H1 (cell line): Measurements from ENCODE around the gene MTHFD1. TPM values are rescaled to one million over a fixed set of nuclear protein-coding genes. Genes with fewer than 3 reads are reported as not detected.

Source experiments
- CTCF ChIA-PET: fragments of 300-600 bp; sonication (Branson Sonifier 250); formaldehyde crosslinking; loops from one replicate; lab custom pipeline; 2021; ENCODE audit not compliant: partially characterized antibody; lab: Charles Lee
- POLR2A ChIA-PET: fragments of 300-600 bp; sonication (Branson Sonifier 250); formaldehyde crosslinking; loops from one replicate; lab custom pipeline; 2021; ENCODE audit warnings: inconsistent platforms; ENCODE audit not compliant: partially characterized antibody; lab: Charles Lee
- DNase-seq, 2 experiments: peaks; one replicate each; pipeline versions ENCODE4 v3.0.0 to v3.0.0-alpha.2; 2010 to 2022; ENCODE audit warnings: low spot score in 2 of 2, low read depth in 1 of 2, mixed read lengths in 1 of 2
- FAIRE-seq: peaks from 2 replicates; lab custom pipeline; 2011; peaks lifted over from hg19 to GRCh38; lab: Jason Lieb, UNC
- H2AFZ ChIP-seq: 2 replicates; pipeline ENCODE4 v1.8.1; 2012; ENCODE audit warnings: low read length, inconsistent platforms
- H2AK5ac ChIP-seq: 2 replicates; pipeline ENCODE4 v1.6.1; 2013; ENCODE audit warnings: low read depth, low read length
- H2BK120ac ChIP-seq: replicated peaks from 2 replicates; pipeline ENCODE3; 2013; ENCODE audit warnings: low read depth, low read length, inconsistent platforms
- H2BK12ac ChIP-seq: 2 replicates; pipeline ENCODE4 v1.6.1; 2013; ENCODE audit warnings: low read depth, low read length
- H2BK15ac ChIP-seq: 2 replicates; pipeline ENCODE4 v1.6.1; 2013; ENCODE audit warnings: low read length
- H2BK20ac ChIP-seq: 2 replicates; pipeline ENCODE4 v1.6.1; 2013; ENCODE audit warnings: low read length
- H2BK5ac ChIP-seq: 2 replicates; pipeline ENCODE4 v1.6.1; 2013; ENCODE audit warnings: low read depth, low read length
- H3K14ac ChIP-seq: 2 replicates; pipeline ENCODE4 v1.6.1; 2013; ENCODE audit warnings: inconsistent platforms; ENCODE audit not compliant: insufficient read length
- H3K18ac ChIP-seq: 2 replicates; pipeline ENCODE4 v1.6.1; 2013; ENCODE audit warnings: low read length; ENCODE audit errors: extremely low read depth
- H3K23ac ChIP-seq: 2 replicates; pipeline ENCODE4 v1.6.1; 2013; ENCODE audit warnings: inconsistent platforms; ENCODE audit not compliant: insufficient read length
- H3K23me2 ChIP-seq: 2 replicates; pipeline ENCODE4 v1.6.1; 2013; ENCODE audit warnings: low read depth, low read length
- H3K27ac ChIP-seq: 2 replicates; pipeline ENCODE4 v1.6.1; 2011; ENCODE audit warnings: low read depth, low read length, inconsistent platforms
- H3K27me3 ChIP-seq, 4 experiments: replicated peaks in 1 of 4; 1 replicate in 1 of 4; 2 replicates in 3 of 4; pipeline versions ENCODE4 v1.6.1 to v1.8.1; 2011 to 2013; ENCODE audit warnings: low read length in 3 of 4, mild to moderate bottlenecking in 3 of 4, inconsistent platforms in 2 of 4, mixed read lengths in 2 of 4, moderate library complexity in 1 of 4; ENCODE audit not compliant: control insufficient read depth in 3 of 4, insufficient read depth in 3 of 4; ENCODE audit errors: extremely low read depth in 1 of 4
- H3K36me3 ChIP-seq, 4 experiments: 2 replicates each; pipeline versions ENCODE4 v1.6.1 to v1.8.1; 2011 to 2013; ENCODE audit warnings: mild to moderate bottlenecking in 4 of 4, low read length in 3 of 4, moderate library complexity in 2 of 4, control low read depth in 1 of 4, inconsistent platforms in 1 of 4; ENCODE audit not compliant: insufficient read depth in 4 of 4, control insufficient read depth in 2 of 4
- H3K4ac ChIP-seq: replicated peaks from 2 replicates; pipeline ENCODE3; 2013; ENCODE audit warnings: low read length, low read depth, mixed read lengths, inconsistent platforms; ENCODE audit not compliant: insufficient read length
- H3K4me1 ChIP-seq, 4 experiments: replicated peaks in 1 of 4; 1 replicate in 1 of 4; 2 replicates in 3 of 4; pipeline versions ENCODE4 v1.6.1 to v1.8.1; 2011 to 2013; ENCODE audit warnings: low read length in 3 of 4, inconsistent platforms in 2 of 4, mixed read lengths in 1 of 4; ENCODE audit not compliant: insufficient read depth in 4 of 4, control insufficient read depth in 3 of 4
- H3K4me2 ChIP-seq, 2 experiments: 2 replicates each; pipeline versions ENCODE4 v1.6.1 to v1.8.1; 2011 to 2013; ENCODE audit warnings: low read depth in 2 of 2, low read length in 2 of 2, control low read depth in 1 of 2, inconsistent platforms in 1 of 2, mild to moderate bottlenecking in 1 of 2; ENCODE audit not compliant: insufficient read depth in 1 of 2
- H3K4me3 ChIP-seq, 4 experiments: fragments of 200-600, 300-600 bp in 1 of 4; sonication (generic), shearing (Covaris generic), sonication (Bioruptor Twin) in 1 of 4; 2 replicates each; pipeline versions ENCODE4 v1.5.1 to v1.8.1; 2011 to 2016; ENCODE audit warnings: low read length in 4 of 4, low read depth in 3 of 4, control low read depth in 2 of 4, inconsistent platforms in 2 of 4, mild to moderate bottlenecking in 2 of 4, mixed read lengths in 1 of 4, moderate library complexity in 1 of 4; ENCODE audit not compliant: insufficient read depth in 2 of 4; ENCODE audit errors: extremely low read depth in 1 of 4
- H3K56ac ChIP-seq: replicated peaks from 2 replicates; pipeline ENCODE3; 2013; ENCODE audit warnings: low read depth, mild to moderate bottlenecking, mixed read lengths, low read length, inconsistent platforms; ENCODE audit not compliant: insufficient read length
- H3K79me1 ChIP-seq: 2 replicates; pipeline ENCODE4 v1.6.1; 2013; ENCODE audit warnings: low read depth, low read length, control low read depth
- H3K79me2 ChIP-seq, 2 experiments: 2 replicates each; pipeline versions ENCODE4 v1.6.1 to v1.8.1; 2012 to 2013; ENCODE audit warnings: low read length in 2 of 2, mild to moderate bottlenecking in 2 of 2, inconsistent platforms in 1 of 2; ENCODE audit not compliant: insufficient read depth in 2 of 2, control insufficient read depth in 1 of 2
- H3K9ac ChIP-seq, 4 experiments: replicated peaks in 1 of 4; 1 replicate in 1 of 4; 2 replicates in 3 of 4; pipeline versions ENCODE4 v1.6.1 to v1.8.1; 2011 to 2013; ENCODE audit warnings: low read depth in 3 of 4, low read length in 3 of 4, control low read depth in 2 of 4, mild to moderate bottlenecking in 2 of 4, moderate library complexity in 2 of 4, inconsistent platforms in 1 of 4; ENCODE audit errors: extremely low read depth in 1 of 4
- H3K9me3 ChIP-seq, 2 experiments: 2 replicates each; pipeline versions ENCODE4 v1.6.1 to v1.8.1; 2012 to 2013; ENCODE audit warnings: mild to moderate bottlenecking in 2 of 2, moderate library complexity in 2 of 2, control low read depth in 1 of 2, inconsistent platforms in 1 of 2, low read depth in 1 of 2, low read length in 1 of 2, mixed read lengths in 1 of 2; ENCODE audit not compliant: insufficient read depth in 2 of 2
- H4K20me1 ChIP-seq, 2 experiments: replicated peaks in 1 of 2; 2 replicates each; pipeline versions ENCODE3 to v1.8.1; 2011 to 2013; ENCODE audit warnings: inconsistent platforms in 2 of 2, low read length in 2 of 2, mild to moderate bottlenecking in 1 of 2; ENCODE audit not compliant: insufficient read depth in 2 of 2, control insufficient read depth in 1 of 2
- H4K5ac ChIP-seq: 2 replicates; pipeline ENCODE4 v1.6.1; 2013; ENCODE audit warnings: low read length, low read depth, mixed read lengths, inconsistent platforms; ENCODE audit not compliant: insufficient read length
- H4K8ac ChIP-seq: 2 replicates; pipeline ENCODE4 v1.8.0; 2013; ENCODE audit warnings: mild to moderate bottlenecking, moderate library complexity, low read length, inconsistent platforms; ENCODE audit not compliant: insufficient read depth; ENCODE audit errors: extremely low read depth
- H4K91ac ChIP-seq: replicated peaks from 2 replicates; pipeline ENCODE3; 2013; ENCODE audit warnings: low read length, mixed read lengths, inconsistent platforms; ENCODE audit not compliant: insufficient read length
- ASH2L ChIP-seq: fragments of 200-600, 300-600 bp; sonication (generic); IDR thresholded peaks from one replicate; pipeline ENCODE4 v1.7.1; 2017; ENCODE audit warnings: low read length
- BACH1 ChIP-seq: IDR thresholded peaks from 2 replicates; pipeline ENCODE4 v1.6.1; 2012; ENCODE audit warnings: low read length, improper control_type of control experiment
- E2F6 ChIP-seq: IDR thresholded peaks from 2 replicates; pipeline ENCODE4 v1.6.1; 2012; ENCODE audit warnings: inconsistent platforms
- EP300 ChIP-seq, 2 experiments: IDR thresholded peaks; 1 replicate in 1 of 2; 2 replicates in 1 of 2; pipeline ENCODE4 v1.6.1; 2011 to 2012; ENCODE audit warnings: low read depth in 2 of 2, low read length in 2 of 2, mild to moderate bottlenecking in 2 of 2, borderline replicate concordance in 1 of 2, inconsistent platforms in 1 of 2, moderate library complexity in 1 of 2
- WGBS, 2 experiments: shearing (Covaris generic) in 1 of 2; methylation state at CpG; one replicate each; pipeline versions ENCODE4 v1.1.6 to v1.1.7; 2013 to 2015; ENCODE audit warnings: low lambda C conversion rate in 2 of 2, mixed read lengths in 2 of 2, inconsistent platforms in 1 of 2, low coverage in 1 of 2, missing lambda C conversion rate in 1 of 2; ENCODE audit not compliant: insufficient replicate concordance in 2 of 2, insufficient coverage in 1 of 2, insufficient read length in 1 of 2; ENCODE audit errors: extremely low coverage in 1 of 2, missing lambda C conversion rate in 1 of 2; 5-methylcytosine and 5-hydroxymethylcytosine counted together
- polyA plus RNA-seq, 7 experiments: library from polyadenylated mRNA; depleted of rRNA in 3 of 7; stranded (reverse) in 5 of 7; unstranded in 2 of 7; fragments of >200 nt in 5 of 7; fragments of 200-250 nt in 2 of 7; gene quantifications; 1 replicate in 5 of 7; 2 replicates in 1 of 7; 4 replicates in 1 of 7; pipeline versions ENCODE4 v1.2.1 to v1.2.3, GENCODE V29; 2011 to 2013; ENCODE audit warnings: missing spikeins in 2 of 7, mixed read lengths in 2 of 7
- total RNA-seq: library from RNA; stranded (reverse); fragmentation: NEBNext Ultra II Directional; extraction: Animal tissue kit (Norgen Biotek cat#: 25700); gene quantifications from 2 replicates; pipeline ENCODE4 v1.2.1, GENCODE V29; 2021

The MTHFD1 gene
- total and polyA plus RNA-seq, 2 of the 8 experiments (the other 6 are each of a cell fraction or from before 2014, with no cell fraction given), result 79.7 to 332 TPM

DNA sequence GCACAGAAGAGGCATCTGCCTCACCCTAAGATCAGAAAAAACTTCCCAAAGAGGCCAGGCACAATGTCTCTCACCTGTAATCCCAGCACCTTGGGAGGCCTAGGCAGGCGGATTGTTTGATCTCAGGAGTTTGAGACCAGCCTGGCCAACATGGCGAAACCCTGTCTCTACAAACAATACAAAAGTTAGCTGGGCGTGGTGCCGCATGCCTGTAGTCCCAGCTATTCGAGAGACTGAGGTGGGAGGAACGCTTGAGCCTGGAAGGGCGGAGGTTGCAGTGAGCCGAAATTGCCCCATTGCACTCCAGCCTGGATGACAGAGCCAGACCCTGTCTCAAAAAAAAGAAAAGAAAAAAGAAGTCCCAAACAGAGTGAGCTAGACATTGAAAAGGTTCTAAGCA is 120.9 kb downstream of the MTHFD1 start:
- Histone ChIP-seq H3K4ac (no peak overlapping the region), H3K79me1 (peaks cover 6% of the 10 kb centered on the region; the same call in 1 of the 2 replicates), H3K79me2 (peaks cover 11 to 85% of the 10 kb centered on the region in 2 experiments), H2AK5ac (no peak overlapping the region), H4K20me1 (peaks cover 3 to 7% of the 10 kb centered on the region in 2 experiments), H4K8ac (no peak overlapping the region), H2BK20ac (no peak overlapping the region), H3K9me3 (no peaks in the 10 kb centered on the region), H3K4me2 (no peak overlapping the region; a peak in 1 of 4 replicates), H3K23ac (no peak overlapping the region), H2BK15ac (no peak overlapping the region), H4K91ac (no peak overlapping the region), H3K23me2 (peaks cover 8% of the 10 kb centered on the region), H3K4me1 (peaks cover 0 to 8% (median 7%) of the 10 kb centered on the region in 4 experiments; a peak in 5 of 7 replicates), H3K27ac (no peak overlapping the region), H3K18ac (no peak overlapping the region), H3K36me3 (no peaks in the 10 kb centered on the region), H3K4me3 (no peak overlapping the region), H3K56ac (no peak overlapping the region), H2BK12ac (no peak overlapping the region), H3K27me3 (no peaks in the 10 kb centered on the region), H4K5ac (no peak overlapping the region), H2AFZ (no peak overlapping the region), H3K14ac (no peak overlapping the region), H3K9ac (no peak overlapping the region; a peak in 1 of 7 replicates), H2BK120ac (no peak overlapping the region), H2BK5ac (no peak overlapping the region)
- CTCF ChIA-PET, result interaction anchor here (1.0 to 1.8 kb wide), 7 partner anchors 17 to 256 kb away, joined by 3 to 5 read pairs (median 4); no protein-coding TSS in a partner anchor
- DNase-seq (peak in 1 of 2 experiments; percentile 21), FAIRE-seq (no peak)
- TF ChIP-seq ASH2L (no peak), EP300 (IDR thresholded peaks at IDR 0.05; ENCODE audit: borderline replicate concordance in 1 of 2, low read depth in 2 of 2, low read length in 2 of 2) (peak in 1 of 2 experiments; percentile 62; a peak in 1 of 3 replicates), E2F6 (0 out of 2 replicates have a peak, but pooled peaks have one; percentile 29), BACH1 (no peak)
- POLR2A ChIA-PET, result interaction anchor here (0.7 to 1.6 kb wide), 7 partner anchors 13 to 170 kb away, joined by 3 to 6 read pairs (median 4); partner anchors contain the start of gene HSPA2
- WGBS, 2 experiments, result 79% methylated on average over 8 of the region's 8 CpGs; no CpG with 5 or more reads in 1 of the 2 experiments
